AG20443 (cell line): ENCODE results near the gene PDE4D.

Experiments used
- DNase-seq: peaks from one replicate; pipeline ENCODE4 v3.0.0; 2012; ENCODE audit warnings: low spot score, mixed read lengths

Gene PDE4D

GRCh38 chr5:59039296-59040023 is 854.1 kb downstream of the PDE4D start:
- DNase-seq: peak; percentile 86

- no peak for DNase-seq
Measured at GRCh38 chr5:59038798-59039295, 854.7 kb downstream of the PDE4D start.

- DNase-seq: no peak
Measured at GRCh38 chr5:59037941-59038797, 855.4 kb downstream of the PDE4D start.

GRCh38 chr5:59037453-59037852 is 856.1 kb downstream of the PDE4D start:
- DNase-seq: no peak

GRCh38 chr5:59037041-59037440 is 856.5 kb downstream of the PDE4D start:
- no peak for DNase-seq

GRCh38 chr5:59036274-59036961 is 857.1 kb downstream of the PDE4D start:
- DNase-seq: peak; percentile 67

- no peak for DNase-seq
Measured at GRCh38 chr5:59035681-59036080, 857.8 kb downstream of the PDE4D start.

GRCh38 chr5:59034498-59035186 is 858.9 kb downstream of the PDE4D start:
- DNase-seq: peak; percentile 37

GRCh38 chr5:59027145-59027907 is 866.2 kb downstream of the PDE4D start:
- no peak for DNase-seq

GRCh38 chr5:59025734-59026133 is 867.8 kb downstream of the PDE4D start:
- DNase-seq: no peak

GRCh38 chr5:59021837-59022514 is 871.5 kb downstream of the PDE4D start:
- no peak for DNase-seq

GRCh38 chr5:59021286-59021673 is 872.2 kb downstream of the PDE4D start:
- no peak for DNase-seq

GRCh38 chr5:59020611-59021285 is 872.8 kb downstream of the PDE4D start:
- no peak for DNase-seq

GRCh38 chr5:59019078-59019477 is 874.4 kb downstream of the PDE4D start:
- DNase-seq: no peak

- DNase-seq: no peak
Measured at GRCh38 chr5:59016925-59017324, 876.6 kb downstream of the PDE4D start.

- DNase-seq: no peak
Measured at GRCh38 chr5:59008816-59009473, 884.6 kb downstream of the PDE4D start.

- peak; percentile 36 for DNase-seq
Measured at GRCh38 chr5:59007460-59008063, 886.0 kb downstream of the PDE4D start.

GRCh38 chr5:59005934-59006701 is 887.4 kb downstream of the PDE4D start:
- no peak for DNase-seq
